RKO (cell line): ENCODE results near the gene SPRY4.
"Not testable (repeated sequence)": the region's sequence is repeated elsewhere in the genome, so short reads cannot be mapped to it uniquely, and the experiment has no call there.

Experiments used
- DNase-seq: peaks from one replicate; pipeline ENCODE4 v3.0.0-alpha.2; 2016; ENCODE audit warnings: low spot score

The SPRY4 gene

DNA sequence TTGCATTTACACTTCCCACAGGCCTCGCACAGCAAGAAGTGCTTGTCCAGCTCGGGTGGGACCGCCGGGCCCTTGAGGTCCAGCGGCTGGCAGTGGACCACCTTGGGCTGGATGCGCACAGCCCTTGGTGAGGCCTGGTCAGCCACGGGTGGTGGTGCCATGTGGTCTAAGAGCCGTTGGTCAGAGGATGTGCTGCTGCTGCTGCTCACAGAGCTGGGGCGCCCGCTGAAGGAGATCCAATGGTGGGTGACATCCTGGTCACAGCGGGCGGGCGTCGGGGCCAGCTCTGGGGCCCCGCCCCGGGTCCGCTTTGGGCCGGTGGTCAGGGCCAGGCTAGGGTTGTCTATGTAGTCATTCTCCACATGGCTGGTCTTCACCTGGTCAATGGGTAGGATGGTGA is 10.2 kb downstream of the SPRY4 start:
- no peak for DNase-seq

DNA sequence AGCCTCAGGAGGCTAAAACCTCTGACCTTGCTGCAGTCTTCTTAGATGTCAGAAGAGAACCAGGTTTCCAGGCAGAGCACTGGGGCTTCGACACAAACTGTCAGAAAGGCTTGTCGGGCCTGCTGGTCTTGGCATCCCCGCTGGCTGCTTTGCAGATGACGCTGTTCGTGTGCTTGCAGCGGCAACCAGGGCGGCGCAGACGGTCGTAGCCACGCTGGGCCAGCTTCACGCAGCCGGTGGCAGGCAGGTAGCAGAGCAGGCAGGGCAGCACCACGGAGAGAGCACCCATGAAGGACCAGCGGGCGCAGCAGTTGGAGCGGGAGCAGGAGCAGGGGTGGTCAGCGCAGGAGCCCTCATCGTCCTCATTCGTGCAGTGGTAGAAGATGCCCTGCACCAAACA is 10.7 kb downstream of the SPRY4 start:
- DNase-seq: peak; percentile 64

DNA sequence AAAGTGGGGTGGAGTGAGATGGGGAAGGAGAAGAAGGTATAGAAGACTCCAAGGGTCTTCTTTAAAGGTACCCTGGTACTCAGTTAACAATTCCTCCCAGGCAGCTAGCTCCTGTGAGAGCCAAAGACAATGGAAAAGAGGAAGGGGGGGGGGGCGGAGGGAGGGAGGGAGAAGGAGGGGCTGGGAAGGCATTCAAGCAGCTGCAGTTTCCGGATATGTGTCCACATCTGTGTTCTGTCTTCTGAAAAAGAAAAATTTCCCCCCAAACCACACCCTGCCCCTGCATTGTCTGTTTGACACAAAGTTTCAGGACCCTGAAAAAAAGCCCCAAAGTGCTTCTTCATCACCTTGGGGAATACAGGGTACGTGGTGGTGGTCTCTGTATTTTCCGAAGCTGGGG is 11.1 kb downstream of the SPRY4 start:
- DNase-seq: no peak

DNA sequence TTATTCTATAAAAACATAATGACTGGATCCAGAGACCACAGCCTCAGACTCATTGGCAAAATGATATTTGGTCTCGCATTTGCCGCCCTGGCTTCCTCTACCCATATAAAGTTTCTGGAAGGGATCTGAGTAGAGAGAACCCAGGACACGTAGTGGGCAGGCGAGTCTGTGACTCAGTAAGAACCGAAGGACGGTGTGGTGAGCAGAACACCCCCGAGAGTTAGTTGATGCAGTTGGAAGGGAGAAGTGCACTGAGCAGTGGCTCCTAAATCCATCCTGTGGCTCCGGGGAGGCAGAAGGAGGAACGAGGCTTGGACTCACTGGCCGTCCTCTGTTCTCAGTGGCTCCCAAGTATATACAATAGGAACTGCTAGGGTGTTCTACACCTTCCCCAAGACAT is 11.5 kb downstream of the SPRY4 start:
- DNase-seq: peak; percentile 66

DNA sequence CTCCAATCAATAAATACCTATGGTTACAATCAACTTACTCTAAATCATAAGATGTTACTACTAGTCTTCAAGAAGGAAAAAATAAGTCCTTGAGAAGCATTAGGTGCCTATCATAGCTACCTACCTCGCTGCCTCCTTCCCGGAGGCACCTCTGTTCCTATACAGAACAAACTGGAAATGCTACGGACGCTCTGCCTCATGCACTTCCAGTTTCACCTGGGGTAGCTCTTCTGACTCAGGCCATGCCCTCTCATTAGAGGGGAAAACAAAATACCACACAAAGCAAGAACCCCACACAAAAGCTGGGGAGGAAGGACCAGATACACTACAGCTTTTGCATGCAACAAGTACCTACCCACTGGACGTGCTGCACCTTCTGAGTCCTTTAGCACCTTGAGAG is 12.4 kb downstream of the SPRY4 start:
- peak; percentile 63 for DNase-seq

DNA sequence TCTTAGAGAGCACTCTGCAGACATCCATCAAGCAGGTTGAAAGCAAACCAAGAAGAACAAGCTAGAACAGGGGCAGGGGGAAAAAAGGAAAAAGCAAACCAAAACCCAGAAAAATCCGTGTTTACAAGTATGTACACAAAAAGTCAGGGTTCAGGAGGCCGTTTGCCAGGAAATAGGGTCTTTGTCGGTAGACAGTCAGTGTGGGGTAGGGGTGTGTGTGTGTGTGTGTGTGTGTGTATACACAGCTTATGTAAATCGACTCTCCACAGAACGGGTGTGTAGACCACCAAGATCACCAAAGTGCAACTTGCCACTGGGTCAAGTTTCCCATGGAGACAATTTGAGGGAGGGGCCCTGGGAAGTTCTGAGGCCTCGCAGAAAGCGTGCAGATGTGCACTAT is 13.1 kb downstream of the SPRY4 start:
- DNase-seq: peak; percentile 66

DNA sequence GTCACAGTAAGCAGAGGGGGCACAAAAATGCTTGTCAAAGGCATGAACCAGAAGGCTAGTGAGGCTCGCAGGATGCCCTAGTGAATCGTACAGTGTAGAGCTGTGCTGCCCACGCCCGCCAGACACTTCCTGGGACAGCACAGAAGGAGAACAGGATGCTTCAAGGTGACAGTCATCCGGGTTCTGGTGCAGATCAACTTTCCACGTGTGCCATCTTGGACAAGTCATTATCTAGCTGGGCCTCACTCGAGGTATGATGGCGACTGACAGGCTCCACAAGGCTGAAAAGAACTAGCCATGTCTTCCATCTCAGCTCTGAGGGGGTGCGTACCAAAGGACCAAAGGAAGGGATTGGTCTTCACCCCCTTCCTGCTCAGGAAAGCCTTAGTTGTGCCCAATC is 14.0 kb downstream of the SPRY4 start:
- DNase-seq: peak; percentile 80

DNA sequence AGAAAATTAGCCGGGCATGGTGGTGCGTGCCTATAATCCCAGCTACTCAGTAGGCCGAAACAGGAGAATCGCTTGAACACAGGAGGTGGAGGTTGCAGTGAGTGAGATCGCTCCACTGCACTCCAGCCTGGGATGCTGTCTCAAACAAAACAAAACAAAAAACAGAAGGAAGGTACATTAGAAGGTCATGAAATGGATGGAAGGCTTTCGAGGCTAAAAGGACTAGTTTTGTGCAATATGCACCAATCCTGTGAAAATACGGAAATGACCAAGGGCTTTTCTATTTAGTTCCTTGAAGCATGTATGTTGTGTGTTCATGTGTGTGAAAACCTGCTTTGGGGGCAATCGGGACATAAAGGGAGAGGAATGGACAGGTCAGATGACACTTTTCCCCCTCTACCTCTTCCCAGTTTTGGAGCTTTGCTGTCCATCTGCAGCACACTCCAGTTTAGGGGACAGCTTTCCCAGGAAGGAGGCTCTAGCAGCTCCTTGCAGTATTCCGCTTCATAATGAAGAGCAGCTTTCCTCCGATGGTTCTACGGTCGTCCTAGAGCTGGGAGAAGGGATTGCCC is 15.0 kb downstream of the SPRY4 start:
- peak; percentile 74 for DNase-seq

DNA sequence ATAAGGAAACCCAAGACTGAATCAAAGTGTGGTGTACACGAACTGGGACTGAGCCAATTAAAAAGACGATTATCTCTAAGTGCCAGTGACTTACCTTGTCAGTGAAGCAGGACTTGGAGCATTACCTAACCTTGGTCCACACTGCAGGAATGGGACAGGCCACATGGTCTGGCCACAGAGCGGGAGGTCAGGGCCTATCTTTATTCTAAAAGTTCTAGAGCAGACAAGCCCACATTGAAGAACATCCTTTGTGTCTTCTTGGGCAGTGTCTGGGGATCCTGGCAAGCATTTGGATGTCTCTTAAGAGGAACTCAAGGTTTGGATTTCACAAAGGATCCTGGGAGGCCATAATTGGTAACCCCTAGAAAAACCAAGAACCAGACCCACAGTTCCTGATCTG is 16.5 kb downstream of the SPRY4 start:
- DNase-seq: peak; percentile 58

DNA sequence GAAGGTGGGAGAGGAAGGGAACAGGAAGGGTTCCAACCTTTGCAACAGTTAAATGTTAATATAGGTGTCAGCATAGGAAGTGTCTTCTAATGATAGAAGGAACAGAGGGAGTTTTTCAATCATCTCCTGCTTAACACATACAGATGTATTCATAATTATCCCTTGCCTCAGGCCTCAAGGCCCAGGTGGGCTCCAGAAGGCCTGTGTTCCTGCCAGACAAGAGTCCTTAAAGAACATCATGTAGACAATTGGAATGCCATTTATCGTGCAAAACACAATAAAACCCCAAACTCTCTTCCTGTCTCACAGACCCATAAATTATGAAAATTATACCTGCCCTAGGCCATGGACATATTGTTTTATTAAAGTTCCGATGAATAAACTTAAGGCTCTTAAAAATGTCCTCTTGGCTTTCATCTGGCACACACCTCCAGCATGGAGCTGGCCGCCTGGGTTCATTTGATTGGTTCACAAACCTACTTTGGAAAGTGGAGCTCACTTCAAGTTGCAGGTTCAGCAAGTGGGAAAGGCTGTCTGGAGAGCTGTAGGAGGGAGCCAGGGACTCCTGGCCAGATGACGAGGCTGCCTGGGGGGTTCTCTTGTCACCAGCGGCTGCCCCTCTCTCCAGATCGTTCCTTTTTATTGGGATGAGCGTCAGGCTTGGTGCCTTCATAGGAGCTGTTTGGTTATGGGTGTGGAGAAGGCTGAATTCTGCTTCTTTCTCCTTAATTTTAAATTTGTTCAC is 17.5 kb downstream of the SPRY4 start:
- no peak for DNase-seq

DNA sequence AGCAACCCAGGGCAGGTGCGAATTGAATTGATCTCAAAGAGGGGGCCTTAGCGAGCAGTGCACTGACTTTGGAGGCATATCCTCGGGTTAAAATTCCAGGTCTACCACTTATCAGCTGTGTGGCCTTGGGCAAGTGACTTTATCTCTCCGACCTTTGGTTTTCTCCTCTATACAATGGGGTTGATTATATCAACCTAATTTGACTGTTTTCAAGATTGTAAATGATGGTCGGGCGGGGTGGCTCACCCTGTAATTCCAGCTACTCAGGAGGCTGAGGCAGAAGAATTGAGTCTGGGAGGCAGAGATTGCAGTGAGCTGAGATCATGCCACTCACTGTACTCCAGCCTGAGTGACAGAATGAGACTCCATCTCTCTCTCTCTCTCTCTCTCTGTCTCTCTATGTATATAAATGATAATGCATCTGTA is 18.7 kb downstream of the SPRY4 start:
- DNase-seq: no peak

DNA sequence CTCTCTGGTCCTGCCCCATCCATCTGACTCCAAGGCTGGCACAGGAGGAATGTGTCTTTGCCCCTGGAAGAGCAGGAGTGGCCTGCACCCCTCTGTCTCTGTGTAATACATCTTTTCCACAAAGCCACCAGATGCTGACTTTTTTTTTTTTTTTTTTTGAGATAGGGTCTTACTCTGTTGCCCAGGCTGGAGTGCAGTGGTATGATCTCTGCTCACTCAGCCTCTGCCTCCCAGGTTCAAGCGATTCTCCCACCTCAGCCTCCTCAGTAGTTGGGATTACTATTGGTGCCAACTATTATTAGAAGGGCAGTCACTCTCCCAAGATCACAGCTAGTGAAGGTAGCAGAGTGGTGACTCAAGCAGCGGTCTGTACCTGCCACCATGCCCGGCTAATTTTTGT is 19.6 kb downstream of the SPRY4 start:
- DNase-seq: no peak

DNA sequence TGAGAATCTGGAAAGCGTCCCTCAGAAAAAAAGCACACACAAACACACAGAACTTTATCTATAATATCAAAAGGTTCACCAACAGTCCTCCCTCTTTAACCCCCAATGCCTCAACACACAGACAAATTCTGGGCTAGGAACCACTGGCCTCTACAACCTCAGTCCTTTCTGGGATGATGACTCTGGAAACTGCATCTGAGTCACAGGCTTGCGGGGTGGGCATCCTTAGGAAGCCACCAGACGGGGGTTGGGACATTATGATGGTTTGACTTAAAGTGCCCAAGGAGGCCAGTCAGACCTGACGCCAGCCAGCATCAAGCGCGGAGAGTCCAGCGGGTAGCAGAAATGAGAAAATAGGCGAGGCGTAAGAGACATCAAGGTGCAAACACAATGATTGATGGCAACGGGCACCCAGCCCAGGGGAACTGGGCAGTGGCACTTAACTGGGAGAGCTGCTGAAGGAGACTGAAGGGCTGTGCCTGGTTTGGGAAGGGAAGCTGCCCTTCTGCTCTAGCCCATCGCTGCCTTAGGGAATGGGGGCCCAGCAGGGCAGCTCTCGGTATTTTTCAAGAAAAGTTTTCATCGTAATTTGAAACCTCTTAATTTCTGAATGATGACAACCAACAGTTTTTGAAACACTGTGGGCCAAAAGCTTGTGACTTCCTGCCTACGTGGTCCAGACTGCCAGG is 20.7 kb downstream of the SPRY4 start:
- no peak for DNase-seq

DNA sequence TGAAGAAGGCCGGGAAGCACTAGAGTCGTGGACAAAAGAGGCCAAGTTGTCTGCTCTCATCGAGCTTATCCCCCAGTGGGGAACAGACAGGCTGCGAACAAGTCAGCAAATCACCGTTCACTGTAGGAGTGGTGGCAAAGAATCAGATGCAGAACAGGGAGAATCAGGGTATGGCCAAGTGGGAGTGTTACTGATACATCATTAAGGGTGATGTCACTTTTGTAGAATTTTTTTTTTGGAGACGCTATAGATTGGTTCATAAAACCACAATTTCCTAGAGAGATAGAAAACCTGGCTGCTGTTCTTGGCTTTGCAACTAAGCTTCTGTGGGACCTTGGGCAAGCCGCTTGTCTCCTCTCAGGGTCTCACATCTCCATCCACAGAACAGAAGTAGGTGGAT is 21.3 kb downstream of the SPRY4 start:
- no peak for DNase-seq

DNA sequence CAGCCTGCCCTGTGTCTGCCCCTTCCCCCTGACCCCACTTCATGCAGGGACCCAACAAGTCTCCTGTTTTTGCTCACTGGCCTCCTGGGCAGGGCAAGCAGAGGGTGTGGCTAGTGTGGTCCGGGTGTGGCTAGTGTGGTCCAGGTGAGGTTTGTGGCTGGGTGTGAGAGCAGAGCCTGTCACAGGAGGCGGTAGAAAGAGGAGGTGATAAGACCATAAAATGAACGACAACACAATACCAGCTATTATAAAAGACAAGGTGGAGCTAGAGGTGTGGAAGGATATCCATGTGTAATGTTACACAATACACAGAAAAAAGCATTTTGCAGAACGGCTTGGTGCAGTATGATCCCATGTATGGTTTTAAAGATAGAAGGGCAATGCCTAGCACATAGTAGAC is 23.3 kb downstream of the SPRY4 start:
- DNase-seq: no peak

DNA sequence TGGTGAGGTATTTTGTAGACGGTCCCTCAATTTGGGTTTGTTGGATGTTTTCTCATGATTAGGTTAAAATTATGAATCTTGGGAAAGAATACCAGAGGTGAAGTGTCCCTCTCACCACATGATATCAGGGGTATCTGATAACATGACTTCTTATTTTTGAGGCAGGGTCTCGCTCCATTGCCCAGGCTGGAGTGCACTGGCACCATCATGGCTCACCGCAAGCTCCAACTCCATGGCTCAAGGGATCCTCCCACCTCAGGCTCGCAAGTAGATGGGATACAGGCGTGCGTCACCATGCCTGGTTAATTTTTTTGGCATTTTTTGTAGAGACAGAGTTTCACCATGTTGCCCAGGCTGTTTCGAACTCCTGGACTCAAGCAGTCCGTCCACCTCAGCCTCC is 24.1 kb downstream of the SPRY4 start:
- DNase-seq: no peak

DNA sequence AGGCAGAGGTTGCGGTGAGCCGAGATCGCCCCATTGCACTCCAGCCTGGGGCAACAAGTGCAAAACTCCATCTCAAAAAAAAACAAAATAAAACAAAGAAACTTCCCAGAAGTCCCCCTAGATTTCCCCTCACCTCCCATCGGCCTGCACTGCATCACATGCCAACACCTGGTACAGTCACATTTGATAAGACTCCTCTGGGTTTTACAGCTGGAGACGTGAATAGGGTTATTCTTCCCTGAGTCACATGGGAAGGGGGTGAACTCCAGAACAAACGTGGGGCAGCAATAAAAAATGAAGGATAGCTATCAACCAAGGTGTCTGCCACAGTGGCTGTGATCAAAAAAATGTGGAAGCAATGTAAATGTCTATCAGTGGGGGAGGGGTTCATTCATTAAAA is 26.0 kb downstream of the SPRY4 start:
- no peak for DNase-seq

DNA sequence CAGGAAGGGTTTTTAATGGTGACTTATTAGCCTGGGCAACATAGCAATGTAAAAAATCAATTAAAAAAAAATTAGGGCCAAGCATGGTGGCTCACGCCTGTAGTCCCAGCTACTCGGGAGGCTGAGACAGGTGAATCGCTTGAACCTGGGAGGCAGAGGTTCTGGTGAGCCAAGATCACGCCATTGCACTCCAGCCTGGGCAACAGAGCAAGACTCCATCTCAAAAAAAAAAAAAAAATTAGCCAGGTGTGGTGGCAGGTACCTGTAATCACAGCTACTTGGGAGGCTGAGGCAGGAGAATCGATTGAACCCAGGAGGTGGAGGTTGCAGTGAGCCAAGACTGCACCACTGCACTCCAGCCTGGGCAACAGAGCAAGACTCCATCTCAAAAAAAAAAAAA is 27.0 kb downstream of the SPRY4 start:
- not testable (repeated sequence) for DNase-seq

DNA sequence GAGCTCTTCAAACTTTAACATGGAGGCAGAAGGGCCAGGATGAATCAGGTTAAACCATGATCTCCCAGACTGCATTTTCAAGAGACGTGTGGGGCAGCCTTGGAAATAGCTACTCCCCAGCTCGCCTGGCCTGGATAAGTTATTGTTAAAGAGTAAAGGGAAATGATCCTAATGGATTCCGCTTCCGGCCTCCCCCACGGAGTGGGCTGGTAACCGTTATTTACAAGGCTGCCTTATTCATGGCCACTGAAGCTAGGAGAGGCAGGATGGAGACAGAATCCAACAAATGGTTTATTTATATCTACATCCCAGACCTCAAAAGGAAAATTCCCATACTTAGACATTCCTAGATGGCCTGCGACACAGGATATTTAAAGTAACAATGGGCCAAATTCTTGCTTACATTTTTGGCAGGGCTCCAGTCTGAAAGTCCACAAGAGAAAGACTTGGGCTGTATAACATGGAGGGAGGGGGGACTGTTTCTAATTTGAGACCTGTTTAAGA is 27.9 kb downstream of the SPRY4 start:
- DNase-seq: no peak

DNA sequence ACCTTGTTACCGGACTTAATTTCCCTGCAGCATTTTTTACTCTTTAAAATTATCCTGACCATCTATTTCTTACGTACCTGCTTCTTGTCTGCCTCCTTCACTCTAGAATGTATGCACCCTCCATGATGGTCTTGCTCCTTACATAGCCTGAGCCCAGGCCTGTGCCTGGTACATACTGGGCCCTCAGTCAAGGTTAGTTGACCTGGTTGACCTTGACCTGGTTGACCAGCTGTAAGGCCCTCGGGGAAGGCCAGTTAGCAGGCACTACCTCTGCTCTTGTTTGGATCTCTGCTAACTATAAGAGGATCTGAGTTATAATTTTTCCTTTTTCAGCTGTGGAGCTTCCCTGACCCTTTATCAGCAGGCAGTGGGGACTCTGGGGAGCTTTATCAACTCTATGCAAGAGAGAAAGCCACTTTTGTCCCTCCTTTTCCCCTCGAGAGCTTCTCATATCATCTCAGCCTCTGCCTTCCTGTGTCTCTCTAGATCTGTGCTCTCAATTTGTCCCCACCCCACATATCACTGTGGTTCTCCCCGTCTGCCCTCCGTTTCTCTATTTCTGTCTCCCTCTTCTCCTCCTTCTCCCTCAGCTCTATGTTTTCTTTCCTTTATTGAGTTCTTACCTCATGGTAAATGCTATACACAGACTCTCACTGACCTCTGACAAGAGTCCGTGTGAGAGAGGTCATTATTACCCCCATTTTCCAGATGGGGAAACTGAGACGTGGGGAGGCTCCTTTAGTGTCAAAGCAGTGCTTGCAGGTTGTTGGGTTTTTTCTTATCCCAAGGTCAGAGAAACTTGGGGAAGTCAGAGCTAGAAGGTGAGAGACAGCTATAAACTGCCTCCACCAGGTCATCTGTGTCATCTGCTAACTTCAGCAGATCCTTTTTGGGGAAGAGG is 28.6 kb downstream of the SPRY4 start:
- no peak for DNase-seq

DNA sequence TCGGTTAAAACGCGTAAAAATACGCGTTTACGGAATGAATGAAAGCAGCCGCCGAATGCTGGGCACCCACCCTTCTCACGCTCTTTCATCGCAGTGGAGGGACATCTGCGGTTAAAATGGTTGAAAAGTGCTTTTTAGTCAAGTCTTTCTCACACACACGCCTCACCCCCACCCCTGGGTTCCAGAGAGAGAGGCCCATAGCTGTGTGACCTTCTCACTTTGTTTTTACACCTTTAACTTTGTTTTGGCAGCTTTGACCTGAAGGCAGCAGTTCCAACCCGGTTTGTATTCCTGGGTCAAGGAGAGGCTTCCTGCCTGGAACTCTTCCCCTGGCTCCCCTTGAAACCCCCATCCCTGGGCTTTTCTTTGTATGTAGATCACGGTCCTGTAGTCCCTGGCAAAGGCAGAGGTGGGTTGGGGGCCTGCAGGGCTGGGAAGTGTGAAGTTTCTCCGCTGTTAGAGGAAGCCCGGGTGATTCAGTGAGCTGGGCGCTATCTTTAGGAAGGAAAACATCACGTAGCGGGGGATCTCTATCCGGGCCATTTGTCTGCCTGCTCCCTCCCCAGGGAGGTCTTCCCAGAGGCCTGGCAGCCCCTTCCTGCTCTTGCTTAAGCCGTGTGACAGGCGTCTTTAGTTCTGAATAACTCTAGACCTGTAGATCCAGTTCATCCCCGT is 29.6 kb downstream of the SPRY4 start:
- DNase-seq: no peak

DNA sequence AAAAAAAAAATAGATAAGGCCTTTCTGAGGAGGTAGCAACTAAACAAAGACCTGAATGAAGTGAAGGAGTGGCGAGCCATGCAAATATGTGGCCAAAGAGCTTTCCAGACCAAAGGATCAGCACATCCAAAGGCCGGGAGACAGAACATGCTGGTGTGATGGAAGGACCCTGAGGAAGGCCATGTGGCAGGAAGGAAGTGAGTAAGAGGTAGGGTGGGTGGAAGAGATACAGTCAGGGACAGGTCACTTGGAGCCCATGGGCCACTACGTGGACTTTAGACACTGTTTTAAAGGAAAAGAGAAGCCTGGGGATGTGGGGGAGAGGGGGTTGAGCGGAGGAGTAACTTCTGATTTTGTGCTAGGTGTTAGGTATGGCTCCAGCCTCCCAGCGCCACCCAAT is 31.3 kb downstream of the SPRY4 start:
- DNase-seq: peak; percentile 96
